HepG2 (cell line): Measurements from ENCODE around the gene CTSD. TPM values are rescaled to one million over a fixed set of nuclear protein-coding genes. Genes with fewer than 3 reads are reported as not detected.

Experiments
- ARID3A ChIP-seq: IDR thresholded peaks from 2 replicates; pipeline ENCODE4 v1.6.1; 2012; ENCODE audit warnings: low read depth, low read length, improper control_type of control experiment
- BHLHE40 ChIP-seq: IDR thresholded peaks from 2 replicates; pipeline ENCODE4 v1.6.1; 2011; ENCODE audit warnings: low read length, improper control_type of control experiment
- EEA1 ChIP-seq: sonication (generic); formaldehyde crosslinking; IDR thresholded peaks from 2 replicates; pipeline ENCODE4 v1.5.1; 2020; ENCODE audit warnings: mild to moderate bottlenecking, missing genetic modification reagents, borderline replicate concordance
- GMEB1 ChIP-seq: sonication (generic); formaldehyde crosslinking; IDR thresholded peaks from 2 replicates; pipeline ENCODE4 v1.5.1; 2020; ENCODE audit warnings: missing genetic modification reagents, mild to moderate bottlenecking, borderline replicate concordance
- HDAC1 ChIP-seq: sonication (generic); formaldehyde crosslinking; IDR thresholded peaks from 2 replicates; pipeline ENCODE4 v1.5.1; 2020; ENCODE audit warnings: mild to moderate bottlenecking, missing genetic modification reagents
- KLF16 ChIP-seq, 2 experiments: sonication (generic) in 1 of 2; formaldehyde crosslinking in 1 of 2; IDR thresholded peaks; 2 replicates each; pipeline versions ENCODE4 v1.6.1 to v1.8.0; 2016 to 2023; ENCODE audit warnings: missing genetic modification reagents in 2 of 2, missing compliant biosample characterization in 1 of 2
- MED1 ChIP-seq: sonication (generic); formaldehyde crosslinking; IDR thresholded peaks from 2 replicates; pipeline ENCODE4 v1.4.0; 2020; ENCODE audit warnings: missing genetic modification reagents
- NBN ChIP-seq: fragments of 450-650 bp; conservative IDR thresholded peaks from 2 replicates; pipeline ENCODE4 v1.6.1; 2017
- POGZ ChIP-seq: sonication (generic); formaldehyde crosslinking; IDR thresholded peaks from 2 replicates; pipeline ENCODE4 v1.4.0; 2020; ENCODE audit warnings: mild to moderate bottlenecking, missing genetic modification reagents
- POLR2G ChIP-seq: fragments of 200-400 bp; formaldehyde crosslinking; IDR thresholded peaks from 2 replicates; pipeline ENCODE4 v1.6.1; 2018; ENCODE audit warnings: mild to moderate bottlenecking, low read depth, low read length, moderate library complexity
- PTBP1 ChIP-seq: fragments of 200-400 bp; formaldehyde crosslinking; IDR thresholded peaks from 2 replicates; pipeline ENCODE4 v1.6.1; 2018; ENCODE audit warnings: low read length, low read depth; ENCODE audit not compliant: poor library complexity, severe bottlenecking
- SP5 ChIP-seq: IDR thresholded peaks from 2 replicates; pipeline ENCODE4 v1.6.1; 2016; ENCODE audit warnings: low read depth, borderline replicate concordance
- TAF1 ChIP-seq: sonication (generic); formaldehyde crosslinking; IDR thresholded peaks from 2 replicates; pipeline ENCODE4 v1.4.0; 2020; ENCODE audit warnings: missing genetic modification reagents
- ZNF121 ChIP-seq: sonication (generic); formaldehyde crosslinking; IDR thresholded peaks from 2 replicates; pipeline ENCODE4 v1.5.0; 2020; ENCODE audit warnings: mild to moderate bottlenecking, missing genetic modification reagents
- ZNF18 ChIP-seq: sonication (generic); formaldehyde crosslinking; IDR thresholded peaks from 2 replicates; pipeline ENCODE4 v1.8.0; 2022; ENCODE audit warnings: mild to moderate bottlenecking, missing genetic modification reagents; ENCODE audit not compliant: insufficient replicate concordance
- ZNF274 ChIP-seq: sonication (generic); formaldehyde crosslinking; IDR thresholded peaks from 2 replicates; pipeline ENCODE4 v1.5.1; 2020; ENCODE audit warnings: mild to moderate bottlenecking, missing genetic modification reagents
- ZNF468 ChIP-seq: sonication (generic); formaldehyde crosslinking; IDR thresholded peaks from 2 replicates; pipeline ENCODE4 v1.8.0; 2022; ENCODE audit warnings: mild to moderate bottlenecking, moderate library complexity, missing genetic modification reagents
- ZNF570 ChIP-seq: sonication (generic); formaldehyde crosslinking; IDR thresholded peaks from 2 replicates; pipeline ENCODE4 v1.4.0; 2020; ENCODE audit warnings: mild to moderate bottlenecking, missing genetic modification reagents, borderline replicate concordance
- ZSCAN25 ChIP-seq: sonication (generic); formaldehyde crosslinking; IDR thresholded peaks from 2 replicates; pipeline ENCODE4 v1.8.0; 2022; ENCODE audit warnings: mild to moderate bottlenecking, missing genetic modification reagents
- ZSCAN31 ChIP-seq: sonication (generic); formaldehyde crosslinking; IDR thresholded peaks from 2 replicates; pipeline ENCODE4 v1.5.0; 2020; ENCODE audit warnings: low read depth, mild to moderate bottlenecking, missing genetic modification reagents
- polyA plus RNA-seq, 8 experiments: library from polyadenylated mRNA; depleted of rRNA in 3 of 8; stranded (reverse) in 7 of 8; unstranded in 1 of 8; fragments of >200 nt; fragmentation: Illumina TruSeq in 4 of 8; extraction: Trizol in 4 of 8; gene quantifications; 2 replicates each; pipeline versions ENCODE4 v1.2.1 to v1.2.3, GENCODE V29; 2011 to 2016; ENCODE audit warnings: low read depth in 4 of 8, missing spikeins in 1 of 8, mixed read lengths in 1 of 8; ENCODE audit not compliant: insufficient read depth in 1 of 8
- total RNA-seq, 5 experiments: library from RNA; depleted of rRNA; stranded (reverse); fragments of >200 nt; fragmentation: Illumina TruSeq; extraction: Trizol; gene quantifications; 2 replicates each; pipeline ENCODE4 v1.2.3, GENCODE V29; 2016; ENCODE audit warnings: low read depth in 1 of 5
- TF ChIP-seq, protein P1 (sequence below), 2 experiments: sonication (generic) in 1 of 2; formaldehyde crosslinking in 1 of 2; IDR thresholded peaks; 2 replicates each; pipeline versions ENCODE4 v1.5.1 to v1.6.1; 2011 to 2020; ENCODE audit warnings: borderline replicate concordance in 1 of 2, low read depth in 1 of 2, low read length in 1 of 2, mild to moderate bottlenecking in 1 of 2, missing genetic modification reagents in 1 of 2, moderate library complexity in 1 of 2

CTSD gene
- total and polyA plus RNA-seq, 2 of the 13 experiments (the other 11 are each of a cell fraction or from before 2014, with no cell fraction given), result 143 to 230 TPM

DNA sequence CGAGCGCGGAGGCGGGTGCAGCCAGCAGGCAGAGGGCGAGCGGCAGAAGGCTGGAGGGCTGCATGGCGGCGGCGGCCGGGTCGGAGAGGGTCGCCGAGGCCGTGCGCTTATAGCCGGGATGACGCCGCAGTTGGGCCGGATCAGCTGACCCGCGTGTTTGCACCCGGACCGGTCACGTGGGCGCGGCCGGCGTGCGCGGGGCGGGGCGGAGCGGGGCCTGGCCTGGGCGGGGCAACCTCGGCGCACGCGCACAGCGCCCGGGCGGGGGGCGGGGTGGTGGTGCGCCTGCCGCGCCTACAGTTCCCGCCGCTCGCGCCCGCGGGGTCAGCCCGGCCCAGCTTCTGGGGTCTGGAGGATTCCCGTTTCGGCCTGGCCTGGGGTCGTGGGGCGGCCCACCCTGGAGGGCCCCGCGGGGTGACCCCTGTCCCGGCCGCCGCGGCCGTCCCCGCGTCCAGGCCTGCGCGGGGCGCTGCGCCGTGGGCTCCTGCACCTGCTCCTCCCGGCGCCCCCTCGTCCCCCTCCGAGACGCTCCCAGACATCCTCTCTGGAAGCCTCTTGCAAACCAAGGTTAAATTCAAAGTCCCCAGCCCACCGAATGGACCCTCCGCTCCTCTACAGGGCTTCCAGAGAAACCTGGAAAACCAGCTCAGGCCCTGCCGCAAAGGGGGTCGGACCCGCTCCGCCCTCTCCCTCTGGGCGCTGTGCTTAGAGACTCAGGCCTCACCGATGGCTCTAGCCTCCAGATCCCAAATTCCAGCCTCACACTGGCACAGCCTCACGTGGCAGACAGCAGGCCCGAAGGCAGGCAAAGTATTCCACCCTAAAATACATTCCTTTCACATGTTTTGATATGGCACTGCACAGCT, at the start of gene CTSD (continued):
- TF ChIP-seq, protein P1, sequence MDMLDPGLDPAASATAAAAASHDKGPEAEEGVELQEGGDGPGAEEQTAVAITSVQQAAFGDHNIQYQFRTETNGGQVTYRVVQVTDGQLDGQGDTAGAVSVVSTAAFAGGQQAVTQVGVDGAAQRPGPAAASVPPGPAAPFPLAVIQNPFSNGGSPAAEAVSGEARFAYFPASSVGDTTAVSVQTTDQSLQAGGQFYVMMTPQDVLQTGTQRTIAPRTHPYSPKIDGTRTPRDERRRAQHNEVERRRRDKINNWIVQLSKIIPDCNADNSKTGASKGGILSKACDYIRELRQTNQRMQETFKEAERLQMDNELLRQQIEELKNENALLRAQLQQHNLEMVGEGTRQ (IDR thresholded peaks at IDR 0.05; ENCODE audit: low read depth, low read length), result peak; percentile 93
- TF ChIP-seq, protein P1 (CRISPR knock-in tag; IDR thresholded peaks at IDR 0.05; ENCODE audit: borderline replicate concordance), result peak; percentile 55; the same call in 1 of the 2 replicates
- TF ChIP-seq ZNF570 (CRISPR knock-in tag) (no peak), ZNF121 (no peak), TAF1 (CRISPR knock-in tag) (peak; percentile 59), SP5 (peak; percentile 57; the same call in 1 of the 2 replicates), GMEB1 (CRISPR knock-in tag) (peak; percentile 73; the same call in 1 of the 2 replicates), HDAC1 (CRISPR knock-in tag) (peak; percentile 89), ZNF274 (CRISPR knock-in tag) (peak; percentile 17; the same call in 1 of the 2 replicates), ZSCAN25 (CRISPR knock-in tag) (peak; percentile 29; the same call in 1 of the 2 replicates), POLR2G (peak; percentile 66), KLF16 (CRISPR knock-in tag; IDR thresholded peaks at IDR 0.05) (0 out of 4 replicates have a peak, but pooled peaks of 1 of the 2 experiments have one; percentile 23), ZNF18 (peak; percentile 73), POGZ (CRISPR knock-in tag) (peak; percentile 53; the same call in 1 of the 2 replicates), ZSCAN31 (CRISPR knock-in tag) (peak; percentile 50), BHLHE40 (peak; percentile 44; the same call in 1 of the 2 replicates), ZNF468 (CRISPR knock-in tag) (no peak), MED1 (CRISPR knock-in tag) (peak; percentile 50; the same call in 1 of the 2 replicates), EEA1 (CRISPR knock-in tag) (peak; percentile 45; the same call in 1 of the 2 replicates), PTBP1 (no peak), NBN (no peak), ARID3A (no peak)
